K562 (cell line): Measurements from ENCODE around the gene PTGES3L.

Experiments
- POLR2A ChIP-seq: fragments of 450-650 bp; conservative IDR thresholded peaks from 2 replicates; pipeline ENCODE4 v1.6.1; 2016
- POLR2AphosphoS5 ChIP-seq: IDR thresholded peaks from 2 replicates; pipeline ENCODE4 v1.6.1; 2011; ENCODE audit warnings: mild to moderate bottlenecking, low read depth, low read length, moderate library complexity; ENCODE audit not compliant: control insufficient read depth, insufficient read depth

DNA sequence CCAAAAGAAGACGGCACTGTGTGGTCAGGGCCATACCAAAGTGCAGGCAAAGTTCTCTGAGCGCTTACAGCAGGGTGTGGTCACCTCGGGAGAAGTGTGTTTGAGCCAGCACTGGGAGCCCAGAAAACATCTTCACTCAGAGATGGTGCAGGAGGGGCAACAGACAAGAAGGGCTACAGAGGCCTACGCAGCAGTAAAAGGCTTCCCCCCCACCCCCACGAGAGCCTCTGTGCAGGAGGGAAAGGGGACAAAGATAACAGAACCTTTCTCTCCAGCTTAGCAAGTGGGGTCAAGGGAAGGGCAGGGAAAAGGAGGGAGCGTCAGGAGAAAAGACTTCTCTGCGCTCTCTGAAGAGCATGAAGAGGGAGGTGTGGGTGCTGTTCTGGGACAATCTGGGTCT is 39.5 kb upstream of the PTGES3L start:
- no peak for TF ChIP-seq POLR2AphosphoS5
- no peak for TF ChIP-seq POLR2A
